WTC11 (cell line): ENCODE measurements around the gene GPC4. TPM values are rescaled to one million over a fixed set of nuclear protein-coding genes. Genes with fewer than 3 reads are reported as not detected.

Experiments used
- ATAC-seq: fragments of 200-7000 bp; cut with Tn5 transposase; 2 replicates; pipeline ENCODE4 v1.10.0; 2021; ENCODE audit warnings: mild to moderate bottlenecking, moderate library complexity
- CTCF ChIA-PET: fragments of 300-600 bp; sonication (Branson Sonifier 250); formaldehyde crosslinking; loops from one replicate; lab custom pipeline; 2021; ENCODE audit warnings: antibody characterized with exemption; lab: Charles Lee
- POLR2A ChIA-PET: fragments of 350-600 bp; sonication (Branson Sonifier 250); formaldehyde crosslinking; loops from one replicate; lab custom pipeline; 2021; ENCODE audit warnings: antibody characterized with exemption; lab: Charles Lee
- DNase-seq: peaks from one replicate; pipeline ENCODE4 v3.0.0; 2021; ENCODE audit warnings: low spot score
- H3K27ac Mint-ChIP-seq: 2 replicates; pipeline ENCODE4 v1.8.0; 2021; ENCODE audit warnings: mixed read lengths
- H3K27me3 Mint-ChIP-seq: 2 replicates; pipeline ENCODE4 v1.8.0; 2021; ENCODE audit warnings: low read depth, mild to moderate bottlenecking, moderate library complexity, mixed read lengths
- H3K36me3 Mint-ChIP-seq: 2 replicates; pipeline ENCODE4 v1.8.0; 2021; ENCODE audit warnings: mixed read lengths
- H3K4me1 Mint-ChIP-seq: 2 replicates; pipeline ENCODE4 v1.8.0; 2022; ENCODE audit warnings: mixed read lengths
- H3K4me3 Mint-ChIP-seq: 2 replicates; pipeline ENCODE4 v1.8.0; 2021; ENCODE audit warnings: mild to moderate bottlenecking, moderate library complexity, mixed read lengths
- H3K9me3 Mint-ChIP-seq: 2 replicates; pipeline ENCODE4 v1.8.0; 2021; ENCODE audit warnings: mixed read lengths
- CREB1 ChIP-seq: sonication (generic); formaldehyde crosslinking; IDR thresholded peaks from 2 replicates; pipeline ENCODE4 v1.8.0; 2023; ENCODE audit warnings: mild to moderate bottlenecking, missing genetic modification reagents
- EMX1 ChIP-seq: fragments of 250-450 bp; sonication (Bioruptor Pico); IDR thresholded peaks from 2 replicates; pipeline ENCODE4 v1.8.0; 2021; ENCODE audit warnings: mild to moderate bottlenecking
- ETV6 ChIP-seq: sonication (generic); formaldehyde crosslinking; IDR thresholded peaks from 2 replicates; pipeline ENCODE4 v1.8.1; 2022; ENCODE audit warnings: mild to moderate bottlenecking, missing genetic modification reagents
- FOXP1 ChIP-seq: sonication (generic); formaldehyde crosslinking; IDR thresholded peaks from 2 replicates; pipeline ENCODE4 v1.8.0; 2022; ENCODE audit warnings: missing genetic modification reagents, mild to moderate bottlenecking, moderate library complexity, borderline replicate concordance
- IRF2 ChIP-seq: sonication (generic); formaldehyde crosslinking; IDR thresholded peaks from 2 replicates; pipeline ENCODE4 v1.8.0; 2022; ENCODE audit warnings: low read depth, missing genetic modification reagents, borderline replicate concordance
- JAZF1 ChIP-seq: fragments of 250-450 bp; sonication (Bioruptor Pico); IDR thresholded peaks from 2 replicates; pipeline ENCODE4 v1.9.0; 2021; ENCODE audit warnings: moderate library complexity, mild to moderate bottlenecking, inconsistent platforms
- KAT7 ChIP-seq: sonication (generic); formaldehyde crosslinking; IDR thresholded peaks from 2 replicates; pipeline ENCODE4 v1.8.1; 2023; ENCODE audit warnings: missing genetic modification reagents, mild to moderate bottlenecking, borderline replicate concordance
- NFATC4 ChIP-seq: fragments of 250-450 bp; sonication (Bioruptor Pico); IDR thresholded peaks from 2 replicates; pipeline ENCODE4 v1.9.0; 2021; ENCODE audit warnings: mild to moderate bottlenecking
- NFE2L1 ChIP-seq: sonication (generic); formaldehyde crosslinking; IDR thresholded peaks from 2 replicates; pipeline ENCODE4 v1.8.1; 2023; ENCODE audit warnings: missing genetic modification reagents
- RELA ChIP-seq: sonication (generic); formaldehyde crosslinking; IDR thresholded peaks from 2 replicates; pipeline ENCODE4 v1.8.1; 2022; ENCODE audit warnings: missing genetic modification reagents, mild to moderate bottlenecking, borderline replicate concordance
- SOX15 ChIP-seq: fragments of 250-450 bp; sonication (Bioruptor Pico); IDR thresholded peaks from 2 replicates; pipeline ENCODE4 v1.9.0; 2021; ENCODE audit warnings: mild to moderate bottlenecking
- ZNF396 ChIP-seq: fragments of 250-450 bp; sonication (Bioruptor Pico); IDR thresholded peaks from 2 replicates; pipeline ENCODE4 v1.8.0; 2021; ENCODE audit warnings: mild to moderate bottlenecking, moderate library complexity, borderline replicate concordance
- ZNF416 ChIP-seq: fragments of 250-450 bp; sonication (Bioruptor Pico); IDR thresholded peaks from 2 replicates; pipeline ENCODE4 v1.9.0; 2021; ENCODE audit warnings: mild to moderate bottlenecking, inconsistent platforms
- total RNA-seq: library from RNA; stranded (reverse); gene quantifications from 3 replicates; pipeline ENCODE4 v1.2.3, GENCODE V29; 2021
- TF ChIP-seq, protein P1 (sequence below): fragments of 250-450 bp; sonication (Bioruptor Pico); IDR thresholded peaks from 2 replicates; pipeline ENCODE4 v1.9.0; 2021; ENCODE audit warnings: mild to moderate bottlenecking
- TF ChIP-seq, protein P2 (sequence below): sonication (generic); formaldehyde crosslinking; IDR thresholded peaks from 2 replicates; pipeline ENCODE4 v1.8.0; 2023; ENCODE audit warnings: missing genetic modification reagents, mild to moderate bottlenecking, borderline replicate concordance
- TF ChIP-seq, protein P3 (sequence below): sonication (generic); formaldehyde crosslinking; IDR thresholded peaks from 2 replicates; pipeline ENCODE4 v1.8.0; 2022; ENCODE audit warnings: mild to moderate bottlenecking, missing genetic modification reagents
- TF ChIP-seq, protein P4 (sequence below): sonication (generic); formaldehyde crosslinking; IDR thresholded peaks from 2 replicates; pipeline ENCODE4 v1.8.1; 2023; ENCODE audit warnings: mild to moderate bottlenecking, missing genetic modification reagents
- TF ChIP-seq, protein P5 (sequence below): fragments of 250-450 bp; sonication (Bioruptor Pico); IDR thresholded peaks from 2 replicates; pipeline ENCODE4 v1.9.0; 2021; ENCODE audit warnings: mild to moderate bottlenecking
- TF ChIP-seq, protein P6 (sequence below): sonication (generic); formaldehyde crosslinking; IDR thresholded peaks from 2 replicates; pipeline ENCODE4 v1.8.1; 2022; ENCODE audit warnings: low read depth, mild to moderate bottlenecking, moderate library complexity, missing genetic modification reagents, borderline replicate concordance
- TF ChIP-seq, protein P7 (sequence below): sonication (generic); formaldehyde crosslinking; IDR thresholded peaks from 2 replicates; pipeline ENCODE4 v1.8.0; 2022; ENCODE audit warnings: mild to moderate bottlenecking, missing genetic modification reagents

The GPC4 gene
- total RNA-seq, 1 experiment from 2014 or later, result 144 TPM

DNA sequence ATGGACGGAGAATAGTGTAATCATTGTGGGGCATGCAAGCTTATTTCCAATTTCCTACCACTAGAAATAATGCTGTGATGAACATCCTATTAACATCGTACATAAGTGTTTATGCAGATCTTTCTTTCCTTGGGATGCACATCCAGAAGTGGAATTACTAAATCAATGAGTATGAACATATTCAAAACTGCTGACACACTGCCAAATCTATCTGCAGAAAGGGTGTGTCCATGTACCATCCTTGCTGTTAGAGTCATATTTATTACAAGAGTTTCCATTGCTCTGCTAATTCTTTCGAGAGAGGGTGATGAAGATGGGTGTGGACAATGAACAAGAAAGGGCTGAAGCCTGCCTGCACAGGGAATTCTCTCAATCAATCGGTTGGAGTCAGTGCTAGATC is 82.6 kb downstream of the GPC4 start (continued):
- no peak for TF ChIP-seq JAZF1 (CRISPR knock-in tag)
- no peak for TF ChIP-seq CREB1
- TF ChIP-seq RELA (CRISPR knock-in tag), result no peak
- TF ChIP-seq, protein P1, sequence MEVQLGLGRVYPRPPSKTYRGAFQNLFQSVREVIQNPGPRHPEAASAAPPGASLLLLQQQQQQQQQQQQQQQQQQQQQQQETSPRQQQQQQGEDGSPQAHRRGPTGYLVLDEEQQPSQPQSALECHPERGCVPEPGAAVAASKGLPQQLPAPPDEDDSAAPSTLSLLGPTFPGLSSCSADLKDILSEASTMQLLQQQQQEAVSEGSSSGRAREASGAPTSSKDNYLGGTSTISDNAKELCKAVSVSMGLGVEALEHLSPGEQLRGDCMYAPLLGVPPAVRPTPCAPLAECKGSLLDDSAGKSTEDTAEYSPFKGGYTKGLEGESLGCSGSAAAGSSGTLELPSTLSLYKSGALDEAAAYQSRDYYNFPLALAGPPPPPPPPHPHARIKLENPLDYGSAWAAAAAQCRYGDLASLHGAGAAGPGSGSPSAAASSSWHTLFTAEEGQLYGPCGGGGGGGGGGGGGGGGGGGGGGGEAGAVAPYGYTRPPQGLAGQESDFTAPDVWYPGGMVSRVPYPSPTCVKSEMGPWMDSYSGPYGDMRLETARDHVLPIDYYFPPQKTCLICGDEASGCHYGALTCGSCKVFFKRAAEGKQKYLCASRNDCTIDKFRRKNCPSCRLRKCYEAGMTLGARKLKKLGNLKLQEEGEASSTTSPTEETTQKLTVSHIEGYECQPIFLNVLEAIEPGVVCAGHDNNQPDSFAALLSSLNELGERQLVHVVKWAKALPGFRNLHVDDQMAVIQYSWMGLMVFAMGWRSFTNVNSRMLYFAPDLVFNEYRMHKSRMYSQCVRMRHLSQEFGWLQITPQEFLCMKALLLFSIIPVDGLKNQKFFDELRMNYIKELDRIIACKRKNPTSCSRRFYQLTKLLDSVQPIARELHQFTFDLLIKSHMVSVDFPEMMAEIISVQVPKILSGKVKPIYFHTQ (CRISPR knock-in tag), result no peak
- no peak for TF ChIP-seq ZNF416 (CRISPR knock-in tag)
- no peak for TF ChIP-seq NFATC4
- TF ChIP-seq IRF2 (CRISPR knock-in tag), result no peak
- TF ChIP-seq, protein P2, sequence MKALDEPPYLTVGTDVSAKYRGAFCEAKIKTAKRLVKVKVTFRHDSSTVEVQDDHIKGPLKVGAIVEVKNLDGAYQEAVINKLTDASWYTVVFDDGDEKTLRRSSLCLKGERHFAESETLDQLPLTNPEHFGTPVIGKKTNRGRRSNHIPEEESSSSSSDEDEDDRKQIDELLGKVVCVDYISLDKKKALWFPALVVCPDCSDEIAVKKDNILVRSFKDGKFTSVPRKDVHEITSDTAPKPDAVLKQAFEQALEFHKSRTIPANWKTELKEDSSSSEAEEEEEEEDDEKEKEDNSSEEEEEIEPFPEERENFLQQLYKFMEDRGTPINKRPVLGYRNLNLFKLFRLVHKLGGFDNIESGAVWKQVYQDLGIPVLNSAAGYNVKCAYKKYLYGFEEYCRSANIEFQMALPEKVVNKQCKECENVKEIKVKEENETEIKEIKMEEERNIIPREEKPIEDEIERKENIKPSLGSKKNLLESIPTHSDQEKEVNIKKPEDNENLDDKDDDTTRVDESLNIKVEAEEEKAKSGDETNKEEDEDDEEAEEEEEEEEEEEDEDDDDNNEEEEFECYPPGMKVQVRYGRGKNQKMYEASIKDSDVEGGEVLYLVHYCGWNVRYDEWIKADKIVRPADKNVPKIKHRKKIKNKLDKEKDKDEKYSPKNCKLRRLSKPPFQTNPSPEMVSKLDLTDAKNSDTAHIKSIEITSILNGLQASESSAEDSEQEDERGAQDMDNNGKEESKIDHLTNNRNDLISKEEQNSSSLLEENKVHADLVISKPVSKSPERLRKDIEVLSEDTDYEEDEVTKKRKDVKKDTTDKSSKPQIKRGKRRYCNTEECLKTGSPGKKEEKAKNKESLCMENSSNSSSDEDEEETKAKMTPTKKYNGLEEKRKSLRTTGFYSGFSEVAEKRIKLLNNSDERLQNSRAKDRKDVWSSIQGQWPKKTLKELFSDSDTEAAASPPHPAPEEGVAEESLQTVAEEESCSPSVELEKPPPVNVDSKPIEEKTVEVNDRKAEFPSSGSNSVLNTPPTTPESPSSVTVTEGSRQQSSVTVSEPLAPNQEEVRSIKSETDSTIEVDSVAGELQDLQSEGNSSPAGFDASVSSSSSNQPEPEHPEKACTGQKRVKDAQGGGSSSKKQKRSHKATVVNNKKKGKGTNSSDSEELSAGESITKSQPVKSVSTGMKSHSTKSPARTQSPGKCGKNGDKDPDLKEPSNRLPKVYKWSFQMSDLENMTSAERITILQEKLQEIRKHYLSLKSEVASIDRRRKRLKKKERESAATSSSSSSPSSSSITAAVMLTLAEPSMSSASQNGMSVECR, result no peak

DNA sequence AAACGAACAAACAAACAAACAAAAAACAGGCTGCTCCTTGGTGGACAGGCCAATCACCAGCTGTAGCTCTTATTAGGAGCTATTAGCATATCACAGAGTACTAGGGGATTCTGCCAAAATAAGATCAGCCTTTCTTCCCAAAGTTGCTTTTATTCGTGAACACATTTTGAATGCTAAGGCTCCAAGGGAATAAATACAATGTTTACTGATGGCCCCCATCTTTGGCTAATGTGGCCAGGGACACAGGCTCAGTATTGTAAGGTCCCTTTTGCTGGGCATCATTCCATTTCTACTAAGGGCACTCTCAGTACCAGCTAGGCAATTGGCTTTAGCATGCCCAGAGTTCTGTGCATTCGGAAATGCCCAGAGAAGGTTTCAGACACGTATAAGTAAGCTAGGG is 84.3 kb downstream of the GPC4 start:
- TF ChIP-seq ZNF396 (CRISPR knock-in tag), result no peak
- TF ChIP-seq, protein P3, sequence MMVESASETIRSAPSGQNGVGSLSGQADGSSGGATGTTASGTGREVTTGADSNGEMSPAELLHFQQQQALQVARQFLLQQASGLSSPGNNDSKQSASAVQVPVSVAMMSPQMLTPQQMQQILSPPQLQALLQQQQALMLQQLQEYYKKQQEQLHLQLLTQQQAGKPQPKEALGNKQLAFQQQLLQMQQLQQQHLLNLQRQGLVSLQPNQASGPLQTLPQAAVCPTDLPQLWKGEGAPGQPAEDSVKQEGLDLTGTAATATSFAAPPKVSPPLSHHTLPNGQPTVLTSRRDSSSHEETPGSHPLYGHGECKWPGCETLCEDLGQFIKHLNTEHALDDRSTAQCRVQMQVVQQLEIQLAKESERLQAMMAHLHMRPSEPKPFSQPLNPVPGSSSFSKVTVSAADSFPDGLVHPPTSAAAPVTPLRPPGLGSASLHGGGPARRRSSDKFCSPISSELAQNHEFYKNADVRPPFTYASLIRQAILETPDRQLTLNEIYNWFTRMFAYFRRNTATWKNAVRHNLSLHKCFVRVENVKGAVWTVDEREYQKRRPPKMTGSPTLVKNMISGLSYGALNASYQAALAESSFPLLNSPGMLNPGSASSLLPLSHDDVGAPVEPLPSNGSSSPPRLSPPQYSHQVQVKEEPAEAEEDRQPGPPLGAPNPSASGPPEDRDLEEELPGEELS (CRISPR knock-in tag), result no peak
- H3K9me3 Mint-ChIP-seq, result no peaks in the 10 kb centered on the region
- no peak overlapping the region for H3K27ac Mint-ChIP-seq
- H3K4me1 Mint-ChIP-seq, result peaks cover 49% of the 10 kb centered on the region
- CTCF ChIA-PET, result no interaction called here
- DNase-seq (no peak), ATAC-seq (no peak)
- H3K27me3 Mint-ChIP-seq, result no peaks in the 10 kb centered on the region
- peaks cover 18% of the 10 kb centered on the region for H3K36me3 Mint-ChIP-seq
- POLR2A ChIA-PET, result no interaction called here
- H3K4me3 Mint-ChIP-seq, result no peak overlapping the region

DNA sequence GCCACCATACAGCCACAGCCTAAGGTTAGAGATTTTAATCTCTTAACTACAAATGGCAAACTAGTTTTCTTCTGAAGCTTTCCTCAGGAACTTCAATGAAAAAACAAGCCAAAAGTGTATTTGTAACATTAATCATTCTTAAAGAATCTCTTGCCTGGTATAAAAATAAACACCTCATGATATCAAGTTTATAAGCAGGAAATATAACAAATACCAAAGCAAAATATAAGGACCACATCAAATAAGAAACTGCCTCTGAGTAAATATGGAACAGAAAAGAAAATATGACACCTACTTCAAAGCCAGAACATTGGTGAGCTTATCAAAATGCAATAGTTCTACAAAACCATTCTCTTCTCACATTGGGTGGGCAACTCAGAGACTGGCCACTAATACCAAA is 89.9 kb downstream of the GPC4 start:
- POLR2A ChIA-PET, result no interaction called here
- Mint-ChIP-seq H3K27me3 (no peaks in the 10 kb centered on the region), H3K27ac (peak overlapping the region; percentile 53; the same call in 1 of the 2 replicates), H3K9me3 (no peaks in the 10 kb centered on the region)
- DNase-seq, result no peak
- TF ChIP-seq, protein P4, sequence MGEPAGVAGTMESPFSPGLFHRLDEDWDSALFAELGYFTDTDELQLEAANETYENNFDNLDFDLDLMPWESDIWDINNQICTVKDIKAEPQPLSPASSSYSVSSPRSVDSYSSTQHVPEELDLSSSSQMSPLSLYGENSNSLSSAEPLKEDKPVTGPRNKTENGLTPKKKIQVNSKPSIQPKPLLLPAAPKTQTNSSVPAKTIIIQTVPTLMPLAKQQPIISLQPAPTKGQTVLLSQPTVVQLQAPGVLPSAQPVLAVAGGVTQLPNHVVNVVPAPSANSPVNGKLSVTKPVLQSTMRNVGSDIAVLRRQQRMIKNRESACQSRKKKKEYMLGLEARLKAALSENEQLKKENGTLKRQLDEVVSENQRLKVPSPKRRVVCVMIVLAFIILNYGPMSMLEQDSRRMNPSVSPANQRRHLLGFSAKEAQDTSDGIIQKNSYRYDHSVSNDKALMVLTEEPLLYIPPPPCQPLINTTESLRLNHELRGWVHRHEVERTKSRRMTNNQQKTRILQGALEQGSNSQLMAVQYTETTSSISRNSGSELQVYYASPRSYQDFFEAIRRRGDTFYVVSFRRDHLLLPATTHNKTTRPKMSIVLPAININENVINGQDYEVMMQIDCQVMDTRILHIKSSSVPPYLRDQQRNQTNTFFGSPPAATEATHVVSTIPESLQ (CRISPR knock-in tag), result no peak
- TF ChIP-seq, protein P5, sequence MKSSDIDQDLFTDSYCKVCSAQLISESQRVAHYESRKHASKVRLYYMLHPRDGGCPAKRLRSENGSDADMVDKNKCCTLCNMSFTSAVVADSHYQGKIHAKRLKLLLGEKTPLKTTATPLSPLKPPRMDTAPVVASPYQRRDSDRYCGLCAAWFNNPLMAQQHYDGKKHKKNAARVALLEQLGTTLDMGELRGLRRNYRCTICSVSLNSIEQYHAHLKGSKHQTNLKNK (CRISPR knock-in tag), result no peak
- TF ChIP-seq, protein P6, sequence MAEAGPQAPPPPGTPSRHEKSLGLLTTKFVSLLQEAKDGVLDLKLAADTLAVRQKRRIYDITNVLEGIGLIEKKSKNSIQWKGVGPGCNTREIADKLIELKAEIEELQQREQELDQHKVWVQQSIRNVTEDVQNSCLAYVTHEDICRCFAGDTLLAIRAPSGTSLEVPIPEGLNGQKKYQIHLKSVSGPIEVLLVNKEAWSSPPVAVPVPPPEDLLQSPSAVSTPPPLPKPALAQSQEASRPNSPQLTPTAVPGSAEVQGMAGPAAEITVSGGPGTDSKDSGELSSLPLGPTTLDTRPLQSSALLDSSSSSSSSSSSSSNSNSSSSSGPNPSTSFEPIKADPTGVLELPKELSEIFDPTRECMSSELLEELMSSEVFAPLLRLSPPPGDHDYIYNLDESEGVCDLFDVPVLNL (CRISPR knock-in tag), result no peak
- TF ChIP-seq NFATC4 (no peak), NFE2L1 (no peak), SOX15 (CRISPR knock-in tag) (no peak), ETV6 (CRISPR knock-in tag) (no peak), FOXP1 (CRISPR knock-in tag) (no peak), RELA (CRISPR knock-in tag) (no peak), EMX1 (no peak), KAT7 (CRISPR knock-in tag) (no peak)
- TF ChIP-seq, protein P7, sequence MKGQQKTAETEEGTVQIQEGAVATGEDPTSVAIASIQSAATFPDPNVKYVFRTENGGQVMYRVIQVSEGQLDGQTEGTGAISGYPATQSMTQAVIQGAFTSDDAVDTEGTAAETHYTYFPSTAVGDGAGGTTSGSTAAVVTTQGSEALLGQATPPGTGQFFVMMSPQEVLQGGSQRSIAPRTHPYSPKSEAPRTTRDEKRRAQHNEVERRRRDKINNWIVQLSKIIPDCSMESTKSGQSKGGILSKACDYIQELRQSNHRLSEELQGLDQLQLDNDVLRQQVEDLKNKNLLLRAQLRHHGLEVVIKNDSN, result no peak
- TF ChIP-seq, all 79 proteins: peak for 0
- CTCF ChIA-PET, result interaction anchor here (1.5 kb wide), 1 partner anchor 10 kb away, joined by 4 read pairs; no protein-coding TSS in a partner anchor
- Mint-ChIP-seq H3K36me3 (peaks cover 23% of the 10 kb centered on the region), H3K4me3 (no peak overlapping the region), H3K4me1 (peaks cover 43% of the 10 kb centered on the region)
- ATAC-seq, result no peak
